Stimulated activated memory B cell treated with anti-CD40 and anti-IgM and Interleukin-4, amounts not matched to agents 10 μg/mL and 1 μg/mL and 100 μg/mL, for 72 hours (primary cell): Measurements from ENCODE around the gene MTR.

Experiments used
- ATAC-seq: fragments of 150-1000 bp; cut with Tn5 transposase; 2 replicates; pipeline ENCODE4 v1.10.0; 2021
- H3K27ac Mint-ChIP-seq: one replicate; pipeline ENCODE4 v1.8.0; 2022; ENCODE audit warnings: mild to moderate bottlenecking, mixed read lengths
- H3K27me3 Mint-ChIP-seq: one replicate; pipeline ENCODE4 v1.8.0; 2022; ENCODE audit warnings: mixed read lengths
- H3K36me3 Mint-ChIP-seq: one replicate; pipeline ENCODE4 v1.8.0; 2022; ENCODE audit warnings: mixed read lengths
- H3K4me1 Mint-ChIP-seq: one replicate; pipeline ENCODE4 v1.8.0; 2022; ENCODE audit warnings: mixed read lengths
- H3K4me3 Mint-ChIP-seq: one replicate; pipeline ENCODE4 v1.8.0; 2022; ENCODE audit warnings: mild to moderate bottlenecking, moderate library complexity, mixed read lengths
- H3K9me3 Mint-ChIP-seq: one replicate; pipeline ENCODE4 v1.8.0; 2022; ENCODE audit warnings: mixed read lengths

MTR gene

GRCh38 chr1:236761397-236762132 lies 33.5 kb upstream of the MTR start:
- H3K27ac Mint-ChIP-seq, result no peak overlapping the region

GRCh38 chr1:236762410-236762809 lies 32.7 kb upstream of the MTR start:
- peaks cover 6% of the 10 kb centered on the region for H3K4me1 Mint-ChIP-seq

More at GRCh38 chr1:236761397-236762132, 33.5 kb upstream of the MTR start:
- Mint-ChIP-seq H3K36me3 (no peaks in the 10 kb centered on the region), H3K4me1 (peaks cover 6% of the 10 kb centered on the region), H3K9me3 (no peaks in the 10 kb centered on the region), H3K4me3 (no peak overlapping the region), H3K27me3 (peaks cover 31% of the 10 kb centered on the region)
- ATAC-seq, result no peak

GRCh38 chr1:236765831-236766230 lies 29.3 kb upstream of the MTR start:
- Mint-ChIP-seq H3K9me3 (no peaks in the 10 kb centered on the region), H3K4me1 (no peaks in the 10 kb centered on the region), H3K27ac (no peak overlapping the region), H3K4me3 (no peak overlapping the region), H3K36me3 (no peaks in the 10 kb centered on the region), H3K27me3 (peaks cover 55% of the 10 kb centered on the region)
- ATAC-seq, result no peak

More at GRCh38 chr1:236762410-236762809, 32.7 kb upstream of the MTR start:
- Mint-ChIP-seq H3K27me3 (peaks cover 31% of the 10 kb centered on the region), H3K4me3 (no peak overlapping the region), H3K27ac (no peak overlapping the region), H3K36me3 (no peaks in the 10 kb centered on the region), H3K9me3 (no peaks in the 10 kb centered on the region)
- ATAC-seq, result no peak

GRCh38 chr1:236766506-236766905 lies 28.6 kb upstream of the MTR start:
- H3K4me3 Mint-ChIP-seq, result no peak overlapping the region
- no peaks in the 10 kb centered on the region for H3K4me1 Mint-ChIP-seq
- no peaks in the 10 kb centered on the region for H3K36me3 Mint-ChIP-seq
- no peak for ATAC-seq
- no peaks in the 10 kb centered on the region for H3K9me3 Mint-ChIP-seq
- H3K27me3 Mint-ChIP-seq, result peaks cover 61% of the 10 kb centered on the region
- no peak overlapping the region for H3K27ac Mint-ChIP-seq

- Mint-ChIP-seq H3K27me3 (peaks cover 67% of the 10 kb centered on the region), H3K4me3 (no peak overlapping the region), H3K9me3 (no peaks in the 10 kb centered on the region), H3K4me1 (no peaks in the 10 kb centered on the region), H3K27ac (no peak overlapping the region), H3K36me3 (no peaks in the 10 kb centered on the region)
- ATAC-seq, result no peak
These were observed 27.8 kb upstream of the MTR start for GRCh38 chr1:236767276-236767675.

GRCh38 chr1:236768601-236769000 lies 26.5 kb upstream of the MTR start:
- peaks cover 59% of the 10 kb centered on the region for H3K27me3 Mint-ChIP-seq
- ATAC-seq, result no peak
- H3K4me3 Mint-ChIP-seq, result no peak overlapping the region
- H3K9me3 Mint-ChIP-seq, result no peaks in the 10 kb centered on the region
- no peaks in the 10 kb centered on the region for H3K4me1 Mint-ChIP-seq
- no peaks in the 10 kb centered on the region for H3K36me3 Mint-ChIP-seq
- H3K27ac Mint-ChIP-seq, result no peak overlapping the region

- peaks cover 71% of the 10 kb centered on the region for H3K27me3 Mint-ChIP-seq
- peaks cover 5% of the 10 kb centered on the region for H3K9me3 Mint-ChIP-seq
- H3K4me1 Mint-ChIP-seq, result no peaks in the 10 kb centered on the region
- H3K36me3 Mint-ChIP-seq, result peaks cover 1% of the 10 kb centered on the region
- ATAC-seq, result no peak
- no peak overlapping the region for H3K4me3 Mint-ChIP-seq
- no peak overlapping the region for H3K27ac Mint-ChIP-seq
These were observed 21.2 kb upstream of the MTR start for GRCh38 chr1:236773919-236774318.

- Mint-ChIP-seq H3K27ac (no peak overlapping the region), H3K9me3 (peaks cover 10% of the 10 kb centered on the region), H3K27me3 (peaks cover 70% of the 10 kb centered on the region), H3K36me3 (peaks cover 5% of the 10 kb centered on the region), H3K4me3 (no peak overlapping the region), H3K4me1 (no peaks in the 10 kb centered on the region)
- no peak for ATAC-seq
These were observed 20.2 kb upstream of the MTR start for GRCh38 chr1:236774926-236775325.

- peaks cover 5% of the 10 kb centered on the region for H3K36me3 Mint-ChIP-seq
- no peak overlapping the region for H3K27ac Mint-ChIP-seq
- peaks cover 10% of the 10 kb centered on the region for H3K9me3 Mint-ChIP-seq
- H3K27me3 Mint-ChIP-seq, result peaks cover 57% of the 10 kb centered on the region
- ATAC-seq, result no peak
- no peaks in the 10 kb centered on the region for H3K4me1 Mint-ChIP-seq
- no peak overlapping the region for H3K4me3 Mint-ChIP-seq
These were observed 15.8 kb upstream of the MTR start for GRCh38 chr1:236779312-236779711.

GRCh38 chr1:236785477-236785876 lies 9.6 kb upstream of the MTR start:
- no peak for ATAC-seq
- Mint-ChIP-seq H3K36me3 (no peaks in the 10 kb centered on the region), H3K4me1 (no peaks in the 10 kb centered on the region), H3K9me3 (peaks cover 3% of the 10 kb centered on the region), H3K27me3 (peaks cover 18% of the 10 kb centered on the region), H3K27ac (no peak overlapping the region), H3K4me3 (no peak overlapping the region)

- H3K9me3 Mint-ChIP-seq, result peaks cover 3% of the 10 kb centered on the region
- no peak overlapping the region for H3K4me3 Mint-ChIP-seq
- H3K4me1 Mint-ChIP-seq, result no peaks in the 10 kb centered on the region
- no peak overlapping the region for H3K27ac Mint-ChIP-seq
- no peaks in the 10 kb centered on the region for H3K36me3 Mint-ChIP-seq
- no peak for ATAC-seq
- H3K27me3 Mint-ChIP-seq, result peaks cover 13% of the 10 kb centered on the region
These were observed 8.6 kb upstream of the MTR start for GRCh38 chr1:236786453-236786852.

GRCh38 chr1:236794585-236795034 lies 482 bp upstream of the MTR start:
- peaks cover 1% of the 10 kb centered on the region for H3K27me3 Mint-ChIP-seq
- H3K4me1 Mint-ChIP-seq, result peaks cover 27% of the 10 kb centered on the region
- H3K9me3 Mint-ChIP-seq, result no peaks in the 10 kb centered on the region
- peak overlapping the region; percentile 93 for H3K4me3 Mint-ChIP-seq
- H3K36me3 Mint-ChIP-seq, result no peaks in the 10 kb centered on the region
- ATAC-seq, result no peak
- H3K27ac Mint-ChIP-seq, result peak overlapping the region; percentile 99

GRCh38 chr1:236795757-236796667 lies 920 bp downstream of the MTR start:
- peak overlapping the region; percentile 93 for H3K4me3 Mint-ChIP-seq
- no peak for ATAC-seq
- H3K36me3 Mint-ChIP-seq, result no peaks in the 10 kb centered on the region
- H3K9me3 Mint-ChIP-seq, result no peaks in the 10 kb centered on the region
- H3K27ac Mint-ChIP-seq, result peak overlapping the region; percentile 99
- H3K4me1 Mint-ChIP-seq, result peaks cover 34% of the 10 kb centered on the region
- no peaks in the 10 kb centered on the region for H3K27me3 Mint-ChIP-seq

GRCh38 chr1:236799001-236799400 lies 3.9 kb downstream of the MTR start:
- no peak overlapping the region for H3K27ac Mint-ChIP-seq
- ATAC-seq, result no peak
- no peak overlapping the region for H3K4me3 Mint-ChIP-seq
- no peaks in the 10 kb centered on the region for H3K9me3 Mint-ChIP-seq
- no peaks in the 10 kb centered on the region for H3K27me3 Mint-ChIP-seq
- peaks cover 54% of the 10 kb centered on the region for H3K4me1 Mint-ChIP-seq
- peaks cover 22% of the 10 kb centered on the region for H3K36me3 Mint-ChIP-seq

GRCh38 chr1:236800002-236800620 lies 5.0 kb downstream of the MTR start:
- H3K4me3 Mint-ChIP-seq, result no peak overlapping the region
- no peak for ATAC-seq

More at GRCh38 chr1:236800002-236800620, 5.0 kb downstream of the MTR start:
- H3K9me3 Mint-ChIP-seq, result no peaks in the 10 kb centered on the region
- H3K36me3 Mint-ChIP-seq, result peaks cover 28% of the 10 kb centered on the region
- peaks cover 53% of the 10 kb centered on the region for H3K4me1 Mint-ChIP-seq
- no peaks in the 10 kb centered on the region for H3K27me3 Mint-ChIP-seq
- H3K27ac Mint-ChIP-seq, result no peak overlapping the region
